Fibroblast of pulmonary artery (primary cell): ENCODE results near the gene RUSC1.
"Not testable (repeated sequence)": the region's sequence is repeated elsewhere in the genome, so short reads cannot be mapped to it uniquely, and the experiment has no call there.

Experiments used
- DNase-seq: peaks from one replicate; pipeline ENCODE4 v3.0.0-alpha.2; 2010; ENCODE audit warnings: low read depth
- H3K4me3 ChIP-seq: replicated peaks from 2 replicates; pipeline ENCODE4 v1.5.1; 2011; ENCODE audit warnings: low read depth, mild to moderate bottlenecking, control low read depth, low read length, moderate library complexity
- CTCF ChIP-seq: IDR thresholded peaks from 2 replicates; pipeline ENCODE4 v1.5.1; 2011; ENCODE audit warnings: mild to moderate bottlenecking, control low read depth, low read length, inconsistent platforms; ENCODE audit errors: missing control alignments

Gene RUSC1

GRCh38 chr1:155287987-155288543 is 32.6 kb upstream of the RUSC1 start:
- H3K4me3 ChIP-seq = no peak overlapping the region
- DNase-seq = no peak
- no peak for TF ChIP-seq CTCF

GRCh38 chr1:155291006-155291405 is 29.7 kb upstream of the RUSC1 start:
- not testable (repeated sequence) for DNase-seq, H3K4me3 ChIP-seq

GRCh38 chr1:155293086-155293749 is 27.5 kb upstream of the RUSC1 start:
- no peak for DNase-seq
- TF ChIP-seq CTCF = no peak
- no peak overlapping the region for H3K4me3 ChIP-seq

GRCh38 chr1:155294520-155295182 is 26.0 kb upstream of the RUSC1 start:
- H3K4me3 ChIP-seq = no peak overlapping the region
- TF ChIP-seq CTCF = no peak
- no peak for DNase-seq

- no peak overlapping the region for H3K4me3 ChIP-seq
- TF ChIP-seq CTCF = no peak
- no peak for DNase-seq
Measured at GRCh38 chr1:155295183-155295941, 25.3 kb upstream of the RUSC1 start.

GRCh38 chr1:155295942-155296267 is 24.8 kb upstream of the RUSC1 start:
- no peak for DNase-seq
- TF ChIP-seq CTCF = no peak
- no peak overlapping the region for H3K4me3 ChIP-seq

- no peak for TF ChIP-seq CTCF
- H3K4me3 ChIP-seq = no peak overlapping the region
- DNase-seq = no peak
Measured at GRCh38 chr1:155296661-155297060, 24.0 kb upstream of the RUSC1 start.
